ENCODE results near the gene SECISBP2.
"Not testable (repeated sequence)": the region's sequence is repeated elsewhere in the genome, so short reads cannot be mapped to it uniquely, and the experiment has no call there.

SECISBP2 gene

DNA sequence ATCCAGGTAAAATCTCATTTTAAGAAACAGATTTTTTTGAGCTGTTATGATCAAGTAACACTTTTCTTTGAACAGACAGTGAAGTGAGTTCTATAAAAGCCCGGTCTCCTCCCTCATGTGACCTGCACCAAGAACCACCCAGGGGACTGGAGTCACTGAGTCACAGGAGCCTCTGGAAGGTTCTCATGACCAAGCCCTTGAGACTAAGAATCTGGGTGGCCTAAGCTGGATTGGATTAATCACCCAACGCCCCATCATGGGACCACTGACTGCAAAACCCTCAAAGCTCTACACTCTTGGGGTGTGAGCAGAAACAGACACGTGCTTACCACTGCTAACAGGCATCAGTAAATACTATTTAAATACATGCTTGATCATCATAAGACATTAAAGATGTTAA lies 48.4 kb downstream of the SECISBP2 start:
- DNase-seq: no peak

DNA sequence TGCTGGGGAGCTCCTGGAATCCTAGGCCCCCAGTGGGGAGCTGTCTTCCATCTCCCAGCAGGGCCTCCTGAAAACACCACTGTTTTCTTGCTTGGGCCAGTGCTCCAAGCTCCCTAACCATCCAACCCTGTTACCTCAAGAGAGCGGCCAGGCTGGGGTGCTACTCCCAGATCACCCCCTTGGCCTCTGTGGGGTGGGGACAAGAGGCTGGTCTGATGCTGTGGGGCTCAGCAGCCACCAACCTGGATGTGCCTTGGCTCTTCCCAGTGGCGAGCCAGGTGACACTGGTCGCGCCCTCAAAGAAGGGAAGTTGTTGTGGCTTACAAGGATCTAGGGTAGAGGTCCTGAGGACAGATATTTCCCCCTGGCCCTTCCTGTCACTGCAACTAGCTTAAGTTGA lies 49.0 kb downstream of the SECISBP2 start:
- no peak for DNase-seq

DNA sequence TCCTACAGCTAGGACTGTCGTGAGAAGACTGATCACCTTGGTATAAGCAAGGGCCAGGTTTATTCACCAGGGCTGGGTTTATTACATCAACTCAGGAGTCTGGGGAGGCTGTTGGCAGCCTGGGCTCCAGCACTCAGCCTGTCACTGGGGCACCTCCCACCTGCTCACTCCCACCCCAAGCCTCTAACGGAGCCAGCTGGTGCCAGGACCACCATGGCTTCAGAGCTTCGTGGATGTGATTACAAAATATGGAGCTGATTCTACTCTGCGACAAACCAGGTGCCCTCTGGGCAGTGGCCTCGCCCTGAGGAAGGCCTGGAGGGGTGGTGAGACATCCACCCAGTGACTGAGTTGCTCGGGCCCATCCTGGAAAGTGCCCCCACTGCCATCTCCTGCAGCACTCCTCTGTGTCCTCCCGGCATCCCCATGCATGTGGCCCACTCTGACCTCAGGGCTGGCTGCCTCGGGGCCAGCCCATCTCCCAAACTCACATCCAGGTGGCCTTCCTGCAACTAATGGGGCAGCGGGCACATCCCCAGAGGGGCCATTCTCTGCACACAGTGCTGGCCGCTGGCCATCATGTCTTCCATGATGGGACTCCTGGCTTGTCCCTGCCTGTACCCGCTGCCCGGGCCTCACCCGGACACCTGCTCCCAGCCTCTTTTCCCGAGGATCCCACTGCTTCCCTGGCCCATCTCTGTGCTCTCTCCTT lies 49.6 kb downstream of the SECISBP2 start:
- DNase-seq: no peak

DNA sequence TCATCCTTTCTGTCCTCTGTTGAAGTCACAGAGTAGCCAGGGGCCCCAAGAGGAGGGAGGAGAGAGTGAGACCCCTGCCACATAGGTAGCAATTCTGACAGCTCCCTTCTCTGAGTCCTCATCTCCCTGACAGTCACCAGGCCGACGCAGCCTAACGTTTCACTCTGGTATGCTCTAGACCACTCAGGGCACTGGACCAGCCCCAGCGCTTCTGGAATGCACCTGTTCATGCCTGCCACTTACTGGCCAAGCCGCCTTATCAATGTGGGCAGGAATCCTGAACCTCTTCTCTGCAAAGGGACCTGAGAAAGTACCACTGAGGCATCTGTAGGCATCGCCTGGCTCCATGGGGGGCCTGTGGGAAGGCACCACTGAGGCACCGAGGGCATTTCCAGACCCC lies 50.2 kb downstream of the SECISBP2 start:
- DNase-seq: no peak

DNA sequence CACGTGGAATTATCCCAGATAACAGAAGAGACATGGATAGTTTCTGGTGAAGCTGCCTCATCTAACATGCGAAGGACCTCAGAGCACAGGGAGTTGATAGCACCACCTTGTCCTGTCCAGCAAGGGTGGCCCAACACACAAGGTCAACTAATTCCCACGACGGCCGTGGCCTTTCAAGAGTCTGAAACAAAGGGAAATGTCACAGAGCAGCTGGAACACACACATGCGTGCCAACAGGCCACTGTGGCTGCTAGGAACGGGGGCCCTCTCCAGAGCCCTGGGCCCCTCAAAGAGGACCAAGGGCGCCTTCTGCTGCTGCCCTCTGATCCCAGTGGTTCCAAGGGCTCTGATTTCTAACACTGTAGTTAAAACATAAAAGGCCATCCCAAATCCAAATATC lies 50.7 kb downstream of the SECISBP2 start:
- DNase-seq: no peak

DNA sequence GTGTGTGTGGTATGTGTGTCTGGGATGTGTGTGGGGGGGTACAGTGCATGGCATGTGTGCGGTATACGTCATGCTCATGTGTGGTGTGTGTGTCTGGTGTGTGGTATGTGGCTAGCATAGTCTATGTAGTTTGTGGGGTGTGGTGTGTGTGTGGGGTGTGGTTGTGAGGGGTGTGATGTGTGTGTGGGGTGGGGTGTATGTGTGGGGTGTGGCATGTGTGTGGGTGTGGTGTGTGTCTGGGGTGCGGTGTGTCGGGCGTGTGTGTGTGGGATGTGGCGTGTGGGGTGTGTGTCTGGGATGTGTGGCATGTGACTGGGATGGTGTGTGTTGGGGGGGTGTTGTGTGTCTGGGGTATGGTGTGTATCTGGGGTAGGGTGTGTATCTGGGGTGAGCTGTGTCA lies 52.3 kb downstream of the SECISBP2 start:
- DNase-seq: no peak

DNA sequence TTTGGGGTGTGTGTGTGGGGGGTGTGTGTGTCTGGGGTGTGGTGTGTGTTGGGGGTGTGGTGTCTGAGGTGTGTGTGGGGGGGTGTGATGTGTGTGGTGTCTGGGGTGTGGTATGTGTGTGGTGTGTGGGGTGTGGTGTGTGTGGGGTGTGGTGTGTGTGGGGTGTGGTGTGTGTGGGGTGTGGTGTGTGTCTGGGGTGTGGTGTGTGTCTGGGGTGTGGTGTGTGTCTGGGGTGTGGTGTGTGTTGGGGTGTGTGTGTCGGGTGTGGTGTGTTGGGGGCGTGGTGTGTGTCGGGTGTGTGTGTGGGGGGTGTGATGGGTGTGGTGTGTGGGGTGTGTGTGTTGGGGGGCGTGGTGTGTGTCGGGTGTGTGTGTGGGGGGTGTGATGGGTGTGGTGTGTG lies 53.5 kb downstream of the SECISBP2 start:
- not testable (repeated sequence) for DNase-seq

DNA sequence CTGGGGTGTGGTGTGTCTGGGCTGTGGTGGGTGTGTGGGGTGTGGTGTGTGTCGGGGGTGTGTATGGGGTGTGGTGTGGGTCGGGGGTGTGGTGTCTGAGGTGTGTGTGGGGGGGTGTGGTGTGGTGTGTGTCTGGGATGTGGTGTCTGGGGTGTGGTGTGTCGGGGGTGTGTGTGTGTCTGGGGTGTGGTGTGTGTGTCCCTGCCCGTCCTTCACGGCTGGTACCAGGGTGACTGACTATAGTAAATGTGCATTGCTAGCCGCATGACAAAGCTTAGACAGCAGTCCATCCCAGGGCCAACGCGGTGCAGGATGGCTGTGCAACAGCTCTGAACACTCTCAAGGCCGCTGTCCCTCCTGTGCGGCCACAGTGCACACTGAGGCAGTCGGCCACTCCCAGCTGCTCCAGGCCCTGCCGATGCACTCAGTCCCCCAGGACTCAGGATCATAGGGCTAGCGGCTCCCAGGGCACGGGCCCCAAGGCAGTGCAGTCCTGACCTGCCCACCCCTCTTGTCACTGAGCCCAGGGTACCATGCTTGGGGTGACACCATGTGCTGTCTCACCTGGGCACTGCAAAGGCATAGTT lies 54.0 kb downstream of the SECISBP2 start:
- peak; percentile 39 for DNase-seq

DNA sequence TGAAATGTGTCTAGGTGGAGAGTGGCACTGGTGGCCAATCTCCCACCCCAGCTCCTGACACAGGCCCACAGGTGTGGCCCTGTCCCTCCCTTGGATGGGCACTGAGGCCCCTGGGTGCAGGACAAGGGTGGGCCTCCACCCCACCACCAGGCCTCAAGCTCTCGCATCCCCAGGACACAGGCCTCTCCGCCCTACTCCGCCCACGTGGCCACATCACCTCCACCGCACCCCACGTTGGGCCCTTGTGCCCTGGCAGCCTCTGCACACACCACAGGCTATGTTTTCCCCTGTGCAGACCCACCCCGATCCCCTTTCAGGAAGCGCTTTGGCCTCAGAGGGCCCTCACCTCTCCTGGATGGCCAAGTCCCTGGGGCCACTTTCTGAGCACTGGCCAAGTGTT lies 54.7 kb downstream of the SECISBP2 start:
- DNase-seq: no peak

DNA sequence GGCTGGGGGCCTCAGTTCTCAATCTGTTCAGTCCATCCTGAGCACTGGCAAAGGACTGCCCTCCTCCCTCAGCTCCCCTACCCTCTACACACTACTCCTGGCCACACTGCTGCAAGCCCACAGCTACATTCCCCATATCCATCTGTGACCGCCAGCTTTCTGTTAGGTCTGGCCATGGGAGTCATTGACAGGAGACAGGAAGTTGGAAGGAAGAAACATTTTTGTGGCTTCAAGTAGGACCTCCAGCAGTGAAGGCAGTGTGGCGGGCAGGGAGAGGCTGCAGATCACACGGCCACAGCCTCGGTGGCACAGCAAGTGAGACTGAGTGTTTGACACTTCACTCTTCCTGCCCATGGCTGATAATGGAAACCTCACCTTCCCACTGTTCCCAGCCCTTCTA lies 55.9 kb downstream of the SECISBP2 start:
- DNase-seq: no peak

DNA sequence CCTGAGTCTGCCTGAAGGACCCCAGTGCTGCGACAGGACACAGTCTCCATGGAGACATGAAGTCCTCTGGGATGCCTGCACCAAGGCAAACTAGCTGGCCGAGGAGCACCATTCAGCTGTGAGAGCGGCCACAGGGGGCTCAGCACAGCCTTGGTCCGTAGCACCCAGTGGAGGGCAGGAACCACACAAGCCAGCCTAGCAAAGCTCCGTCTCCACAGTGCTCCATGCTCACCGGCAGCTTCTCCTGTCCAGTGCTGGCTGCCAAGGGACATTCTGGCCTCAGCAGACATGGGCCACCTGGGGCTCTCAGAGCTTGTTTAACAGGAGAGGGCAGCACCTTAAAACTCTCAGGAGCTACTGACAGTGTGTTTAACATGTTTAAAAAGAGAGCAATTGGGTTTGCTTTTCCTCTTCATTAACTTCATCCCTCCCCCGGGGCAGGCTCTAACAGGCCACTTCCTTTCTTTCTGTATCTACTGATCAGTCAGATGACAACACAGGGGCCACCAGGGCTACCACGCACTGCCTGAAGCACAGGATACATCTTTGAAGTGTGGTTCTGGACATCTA lies 57.0 kb downstream of the SECISBP2 start:
- DNase-seq: no peak

DNA sequence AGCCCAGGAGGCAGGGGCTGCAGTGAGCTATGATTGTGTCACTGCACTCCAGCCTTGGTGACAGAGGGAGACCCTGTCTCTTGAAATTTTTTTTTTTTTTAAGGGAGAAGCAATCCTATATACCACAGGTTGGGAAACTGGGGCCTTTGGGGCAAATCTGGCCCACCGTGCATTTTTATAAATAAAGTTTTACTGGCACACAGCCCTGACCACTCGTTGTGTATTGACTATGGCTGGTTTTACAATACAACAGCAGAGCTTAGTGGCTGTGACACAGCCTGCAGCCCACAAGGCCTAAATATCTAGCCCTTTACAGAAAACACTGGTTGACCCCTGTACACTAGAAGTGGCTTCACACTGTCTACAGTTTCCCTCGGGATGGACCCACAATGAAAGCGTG lies 58.0 kb downstream of the SECISBP2 start:
- DNase-seq: no peak

DNA sequence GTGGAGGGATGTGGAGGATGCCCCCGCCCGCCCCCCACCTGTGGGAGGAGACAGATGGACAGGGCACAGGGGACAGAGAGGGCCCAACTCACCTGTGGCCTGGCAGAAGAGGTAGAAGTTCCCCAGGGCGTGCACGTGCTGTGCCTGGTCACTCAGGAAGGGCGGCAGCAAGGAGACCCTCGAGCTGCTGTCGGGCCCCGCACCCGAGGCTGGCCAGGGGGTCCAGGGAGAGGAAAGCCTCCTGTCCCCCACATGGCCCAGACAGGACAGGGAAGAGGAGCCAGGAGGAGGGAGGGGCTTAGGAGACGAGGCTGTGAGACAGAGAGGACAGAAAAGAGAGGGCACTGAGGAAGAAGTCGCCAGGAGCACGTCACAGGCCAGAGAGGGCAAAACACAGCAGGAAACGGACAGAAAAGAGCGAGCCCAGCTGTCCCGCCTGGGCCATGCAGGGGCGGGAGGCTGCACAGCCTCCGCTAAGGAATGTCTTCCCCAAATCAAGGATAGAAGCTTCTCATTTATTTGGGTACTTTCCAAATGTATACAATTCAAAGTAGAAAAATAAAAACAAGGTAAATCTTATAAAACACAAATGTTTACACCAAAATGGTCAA lies 58.5 kb downstream of the SECISBP2 start:
- DNase-seq: no peak

DNA sequence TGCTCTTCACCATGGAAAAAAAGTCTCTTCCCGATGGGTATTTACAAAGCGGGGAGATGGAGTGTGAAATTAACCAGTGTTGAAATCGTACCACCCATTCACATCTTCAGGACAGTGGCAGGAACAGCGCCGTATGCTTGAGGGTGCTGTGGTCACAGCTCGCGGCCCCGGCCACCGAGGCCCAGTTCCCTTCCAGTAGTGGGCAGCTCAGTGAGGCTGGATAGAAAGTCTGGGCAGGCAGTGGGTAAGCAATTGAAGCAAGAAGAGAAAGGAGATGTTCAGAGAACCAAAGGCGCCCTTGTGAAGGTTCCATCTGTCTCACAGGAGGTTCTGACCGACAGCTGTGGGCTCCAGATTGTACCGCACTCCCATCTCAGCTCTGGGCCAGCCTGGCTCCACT lies 59.1 kb downstream of the SECISBP2 start:
- DNase-seq: no peak

DNA sequence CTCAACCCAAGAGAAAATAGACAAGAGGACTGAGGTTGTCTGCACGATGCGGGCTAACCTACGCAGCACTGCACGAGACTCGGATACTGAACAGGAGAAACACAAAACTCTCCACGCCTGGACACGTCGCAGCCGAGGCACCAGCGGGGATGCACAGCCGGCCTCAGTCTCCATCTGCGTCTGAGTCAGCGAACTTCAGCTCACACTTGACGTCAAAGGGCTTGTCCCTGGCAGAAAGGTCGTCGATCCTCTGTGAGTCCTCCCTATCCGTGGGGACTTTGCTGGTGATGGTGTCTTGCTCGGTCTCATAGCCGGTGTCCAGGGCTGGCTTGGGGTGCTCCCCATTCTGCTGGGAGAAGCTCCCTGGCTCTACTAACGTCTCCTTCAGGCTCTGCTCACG lies 60.2 kb downstream of the SECISBP2 start:
- DNase-seq: no peak

DNA sequence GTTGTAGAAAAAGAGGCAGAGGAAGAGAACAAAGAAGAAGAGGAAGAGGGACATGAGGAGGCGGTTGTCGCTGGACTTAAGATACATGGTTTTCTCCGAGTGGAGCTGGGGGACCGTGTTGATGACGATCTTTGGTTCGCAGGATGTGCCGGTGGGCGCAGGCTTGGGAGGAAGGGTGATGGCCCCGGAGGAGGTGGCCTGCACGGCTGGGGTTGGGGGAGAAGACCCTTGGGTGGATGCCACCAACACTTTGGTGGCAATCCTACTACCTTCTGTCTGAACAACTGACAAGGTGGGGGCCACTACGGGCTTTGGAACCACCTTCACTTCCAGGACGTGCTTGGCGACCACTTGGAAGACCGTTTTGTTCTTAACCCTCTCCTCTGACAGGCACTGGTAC lies 60.7 kb downstream of the SECISBP2 start:
- DNase-seq: no peak

DNA sequence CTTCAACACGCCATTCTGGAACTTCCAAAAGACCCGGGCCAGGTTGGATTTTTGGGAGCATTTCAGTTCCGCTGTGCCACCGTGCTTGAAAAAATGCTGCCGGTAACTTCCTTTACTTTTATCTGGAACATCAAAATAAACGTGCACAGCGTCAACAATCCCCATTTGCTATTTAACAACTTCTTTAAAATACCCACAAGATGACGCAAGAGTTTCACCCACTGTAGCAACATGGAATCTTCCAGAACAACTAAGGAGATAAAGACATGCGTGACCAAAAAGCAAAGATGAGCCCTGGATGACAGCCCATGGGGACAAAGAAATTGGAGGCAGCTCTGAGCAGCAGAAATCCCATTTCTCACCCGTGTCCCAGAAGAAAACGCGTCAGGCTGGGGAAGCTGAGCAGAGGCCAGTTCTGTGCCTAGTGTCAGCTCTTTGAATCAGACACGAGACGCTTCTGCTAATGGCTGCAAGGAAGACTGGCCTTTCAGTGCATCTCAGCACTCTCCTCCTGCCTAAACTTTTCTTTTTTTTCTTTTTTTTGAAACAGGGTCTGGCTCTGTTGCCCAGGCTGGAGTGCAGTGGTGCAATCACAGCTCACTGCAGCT lies 61.3 kb downstream of the SECISBP2 start:
- no peak for DNase-seq

DNA sequence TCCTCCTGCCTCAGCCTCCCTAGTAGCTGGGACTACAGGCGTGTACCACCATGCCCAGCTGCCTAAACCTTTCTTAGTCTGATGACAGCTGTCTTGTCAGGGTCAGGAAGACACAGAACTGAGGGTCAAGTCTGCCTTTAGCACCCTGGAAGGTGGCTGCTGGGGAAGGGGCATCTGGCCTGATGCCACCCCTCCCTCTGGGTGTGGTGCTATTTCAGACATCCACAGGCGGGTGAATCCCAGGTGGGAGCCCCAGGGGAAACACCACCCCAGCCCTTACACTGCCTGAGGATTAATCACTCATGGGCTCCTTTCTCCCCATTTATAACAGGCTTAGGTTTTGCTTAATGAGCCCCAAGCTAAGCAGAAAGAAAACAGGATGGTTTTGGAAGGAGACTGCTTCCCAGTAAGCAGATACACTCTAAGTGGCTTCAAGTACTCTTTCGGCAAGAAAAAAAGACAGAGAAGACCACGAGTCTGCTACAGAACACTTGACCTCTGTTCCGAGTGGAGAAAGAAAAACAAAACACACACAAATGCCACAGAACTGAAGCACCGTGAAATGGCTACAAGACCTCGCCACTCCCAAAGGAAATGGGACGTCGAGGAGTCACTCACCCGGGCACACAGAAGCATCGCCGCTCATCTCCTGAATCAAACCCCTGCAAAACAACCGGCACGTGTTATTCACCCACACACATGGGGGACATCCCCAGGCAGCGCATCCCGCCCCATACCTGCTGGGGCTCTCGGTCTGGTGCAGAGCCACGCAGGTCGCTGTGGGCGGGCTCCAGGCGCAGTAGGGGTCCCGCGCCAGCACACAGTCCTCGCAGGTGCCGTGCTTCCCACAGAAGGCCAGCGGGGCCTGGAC lies 62.4 kb downstream of the SECISBP2 start:
- DNase-seq: no peak

DNA sequence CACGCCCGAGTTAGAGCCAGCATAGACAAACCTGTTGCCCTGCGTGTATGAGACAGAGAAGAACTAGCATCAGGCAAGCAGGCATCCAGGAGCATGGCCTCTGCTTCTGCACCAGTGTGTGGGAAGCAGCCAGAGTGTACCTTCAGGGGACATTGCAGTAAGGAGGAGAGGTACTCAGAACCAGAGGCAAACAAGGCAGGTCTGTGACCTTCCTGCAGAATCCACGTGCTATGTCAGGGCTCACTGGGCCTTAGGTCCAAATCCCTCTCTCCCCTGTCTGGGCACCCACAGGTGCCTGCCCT lies 63.0 kb downstream of the SECISBP2 start:
- DNase-seq: no peak

DNA sequence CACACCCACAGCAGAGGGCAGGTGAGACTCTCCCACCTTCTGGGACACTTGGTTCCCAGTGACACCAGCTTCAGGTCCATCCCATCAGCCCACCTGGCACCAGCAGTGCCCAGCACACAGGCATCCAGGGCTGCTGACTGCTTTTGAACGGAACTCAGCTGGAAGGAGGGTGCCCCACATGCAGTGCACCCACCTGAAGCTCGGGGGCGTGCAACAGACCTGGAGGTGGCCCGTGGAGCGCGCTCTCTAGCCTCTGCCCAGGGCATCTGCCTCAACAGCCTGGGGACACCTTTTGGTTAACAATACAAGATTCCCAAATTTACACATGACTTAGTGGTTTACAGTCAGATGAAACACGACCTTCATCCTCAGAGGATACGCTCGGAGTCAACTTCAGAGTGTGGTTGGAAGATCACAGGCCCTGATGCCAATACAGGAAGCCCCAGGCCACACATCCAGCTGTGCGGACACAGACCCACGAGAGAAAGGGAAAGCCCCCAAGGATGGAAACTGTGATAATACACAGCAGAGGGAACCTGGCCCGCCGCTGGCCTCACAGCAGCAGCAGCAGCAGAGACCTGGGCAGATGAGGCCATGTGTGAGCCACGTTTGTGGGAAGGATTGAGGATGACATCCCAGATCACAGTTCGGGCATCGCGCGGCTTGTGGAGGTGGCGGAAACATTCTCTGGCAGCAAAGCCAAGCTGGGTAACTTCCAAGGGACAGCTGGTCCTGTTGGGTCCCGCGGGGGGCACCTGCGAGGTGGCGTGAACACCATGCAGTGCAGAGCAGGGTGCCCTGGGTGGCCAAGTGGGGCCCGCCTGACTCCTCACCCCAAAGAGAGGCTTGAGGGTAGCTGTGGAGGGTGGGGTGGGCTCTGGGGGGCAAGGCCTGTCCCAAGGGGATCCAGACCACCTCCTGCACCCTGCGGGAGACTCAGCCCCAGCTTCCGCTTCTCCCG lies 64.0 kb downstream of the SECISBP2 start:
- no peak for DNase-seq

DNA sequence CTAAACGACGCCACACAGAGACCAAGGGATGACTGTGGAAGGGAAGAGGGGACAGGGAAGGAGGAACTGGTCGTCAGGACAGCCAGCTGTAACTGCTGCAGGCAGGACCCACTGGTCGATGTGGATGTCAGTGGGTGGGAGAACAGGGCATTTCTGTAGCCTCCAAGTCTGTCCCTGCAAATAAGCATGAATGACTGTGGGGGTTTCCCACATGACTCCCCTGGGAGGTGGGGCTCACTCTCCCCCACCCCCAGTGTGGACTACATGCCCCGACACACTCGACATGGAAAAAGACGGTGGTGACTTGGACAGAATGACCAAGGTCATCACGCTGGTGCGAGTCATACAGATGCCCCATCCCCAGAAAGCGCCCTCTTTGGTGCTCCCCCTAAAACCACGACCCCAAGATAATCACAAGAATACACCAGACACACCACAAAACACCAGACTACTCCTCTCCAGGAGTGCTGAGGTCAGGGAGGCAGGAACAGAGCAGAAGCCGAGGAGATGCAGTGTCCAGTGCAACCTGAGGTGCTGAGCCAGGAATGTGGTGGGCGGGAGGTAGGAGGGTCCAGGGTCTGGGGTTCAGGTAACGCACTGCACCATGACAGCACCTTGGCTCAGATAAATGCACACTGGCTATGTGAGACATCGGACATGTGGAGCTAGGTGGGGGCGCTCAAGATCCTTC lies 64.9 kb downstream of the SECISBP2 start:
- DNase-seq: no peak
